SK-N-DZ (cell line): ENCODE measurements around the gene FAM167B. TPM values are rescaled to one million over a fixed set of nuclear protein-coding genes. Genes with fewer than 3 reads are reported as not detected.

Source experiments
- DNase-seq: peaks from one replicate; pipeline ENCODE4 v3.0.0-alpha.2; 2015; ENCODE audit warnings: low spot score
- polyA plus RNA-seq, 2 experiments: library from polyadenylated mRNA; depleted of rRNA; stranded (reverse); fragments of >200 nt; gene quantifications; 2 replicates each; pipeline ENCODE4 v1.2.3, GENCODE V29; 2014

The FAM167B gene
- 0.70 TPM in 1 of 2 replicates, not detected in the other for polyA plus RNA-seq (2014; cell fraction: cytosol; rRNA removed)
- 0.18 TPM in 1 of 2 replicates, not detected in the other for polyA plus RNA-seq (2014; cell fraction: nucleus; rRNA removed)

DNA sequence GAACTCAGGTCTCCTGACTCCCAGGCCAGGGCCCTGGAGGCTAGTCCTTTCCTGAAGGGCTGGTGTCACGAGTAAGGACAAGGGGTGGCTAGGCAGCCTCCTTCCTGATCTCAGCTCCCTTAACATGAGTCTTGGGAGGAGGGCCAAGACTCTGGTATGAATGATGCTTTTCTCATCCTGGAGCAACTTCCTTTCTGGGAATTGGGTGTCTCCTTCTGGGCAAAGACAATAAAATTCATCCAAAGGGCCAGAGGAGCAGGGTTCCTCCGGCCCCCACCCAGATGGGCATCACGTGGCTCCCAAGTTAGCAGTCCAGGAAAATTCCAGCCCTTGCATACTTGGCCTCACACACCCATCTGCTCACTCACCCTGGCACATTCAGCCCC, at the start of gene FAM167B:
Gene FAM167B, plus strand, starts transcription at position 335 of the 386 bp plus-strand sequence. CDS start 200 bp downstream, outside the sequence.
- DNase-seq = no peak

DNA sequence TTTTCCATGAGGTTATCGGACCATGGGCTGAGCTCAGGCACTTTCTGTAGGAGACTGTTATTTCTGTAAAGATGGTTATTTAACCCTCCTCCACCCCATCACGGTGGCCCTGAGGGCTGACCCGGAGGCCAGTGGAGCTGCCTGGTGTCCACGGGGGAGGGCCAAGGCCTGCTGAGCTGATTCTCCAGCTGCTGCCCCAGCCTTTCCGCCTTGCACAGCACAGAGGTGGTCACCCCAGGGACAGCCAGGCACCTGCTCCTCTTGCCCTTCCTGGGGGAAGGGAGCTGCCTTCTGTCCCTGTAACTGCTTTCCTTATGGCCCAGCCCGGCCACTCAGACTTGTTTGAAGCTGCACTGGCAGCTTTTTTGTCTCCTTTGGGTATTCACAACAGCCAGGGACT, 49.2 kb upstream of the FAM167B start:
- no peak for DNase-seq

DNA sequence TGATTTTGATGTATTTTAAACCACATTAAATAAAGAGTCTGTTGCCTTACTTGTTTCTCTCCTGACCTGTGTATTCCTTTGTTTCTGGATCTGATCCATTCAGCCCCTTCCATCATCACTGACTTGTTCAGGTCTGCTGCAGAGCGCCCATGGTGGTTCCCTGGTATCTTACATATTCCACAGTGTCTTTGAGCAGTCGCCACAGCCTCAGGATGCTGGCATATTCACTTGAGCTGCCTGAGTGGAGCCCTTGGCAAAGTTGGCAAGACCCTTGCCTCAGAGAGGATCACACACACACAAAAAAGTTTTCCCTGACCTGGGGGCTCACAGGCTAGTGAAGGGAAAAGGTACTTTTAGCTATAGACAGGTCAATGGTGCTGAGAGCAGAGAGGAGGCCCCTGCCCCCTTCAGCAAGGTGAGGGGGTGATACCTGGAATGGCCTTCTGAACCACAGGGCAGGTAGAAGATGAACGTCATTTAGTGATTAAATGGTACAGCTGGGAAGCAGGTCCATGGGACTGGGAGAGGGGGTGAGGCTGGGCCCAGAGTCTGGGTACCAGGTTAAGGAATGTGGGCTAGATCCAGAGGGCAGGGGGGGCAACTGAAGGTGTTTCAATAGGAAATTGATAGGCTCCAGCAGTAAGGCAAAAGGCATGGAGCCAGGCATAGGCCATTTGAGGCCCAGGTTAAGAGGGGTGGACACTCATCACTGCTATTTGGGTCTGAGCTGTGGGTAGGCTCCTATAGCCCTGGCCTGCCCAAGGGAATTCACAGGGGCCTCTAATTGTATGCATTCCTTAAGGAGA, 48.6 kb upstream of the FAM167B start:
- DNase-seq = no peak

DNA sequence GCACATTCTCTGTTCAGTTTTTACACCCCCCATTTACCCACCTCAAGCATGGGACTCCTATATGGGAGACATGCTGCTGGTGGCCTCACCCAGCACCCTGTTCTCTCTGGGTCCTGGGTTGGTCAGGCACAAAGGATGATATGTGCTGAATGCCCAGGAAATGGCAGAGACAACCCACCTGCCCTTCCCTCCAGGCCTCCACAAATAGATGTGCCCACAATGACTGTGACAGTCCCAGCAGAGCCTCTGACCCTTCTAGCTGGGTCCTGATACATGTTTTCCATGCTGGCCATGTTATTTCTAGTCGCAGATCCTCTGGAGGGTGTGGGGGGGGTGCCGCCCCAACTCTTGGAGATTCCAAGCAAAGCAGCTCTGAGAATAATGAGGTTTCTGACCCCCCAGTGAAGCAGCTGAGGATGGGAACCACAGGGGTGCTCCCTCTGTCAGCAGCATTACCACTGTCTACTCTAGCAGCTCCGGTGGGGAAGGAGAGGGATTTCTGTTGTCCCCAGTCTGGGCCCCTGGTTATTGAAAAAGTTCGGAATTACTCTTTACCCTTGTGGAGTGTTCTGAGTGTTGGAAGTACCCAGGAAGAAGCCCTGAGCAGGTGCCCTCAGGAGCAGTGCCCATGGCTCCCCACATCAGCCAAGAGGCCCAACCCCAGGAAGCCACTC, 47.8 kb upstream of the FAM167B start:
- no peak for DNase-seq

DNA sequence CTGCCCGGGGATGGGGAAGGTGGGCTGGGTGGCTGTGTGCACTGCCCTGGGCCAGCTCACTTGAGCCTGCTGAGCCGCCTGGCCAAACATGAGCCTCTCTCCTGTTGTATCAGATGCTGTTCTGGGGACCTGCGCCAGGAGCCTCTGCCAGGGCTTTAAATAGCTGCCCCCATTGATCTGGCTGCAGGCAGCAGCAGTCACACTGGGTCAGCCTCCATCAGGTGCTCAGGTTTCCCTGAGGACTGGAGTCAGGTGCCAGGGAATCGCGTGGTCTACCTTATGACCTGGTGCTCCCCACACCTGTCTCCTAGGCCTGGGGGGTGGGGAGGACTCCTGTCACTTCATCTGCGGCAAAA, 47.3 kb upstream of the FAM167B start:
- DNase-seq = no peak

DNA sequence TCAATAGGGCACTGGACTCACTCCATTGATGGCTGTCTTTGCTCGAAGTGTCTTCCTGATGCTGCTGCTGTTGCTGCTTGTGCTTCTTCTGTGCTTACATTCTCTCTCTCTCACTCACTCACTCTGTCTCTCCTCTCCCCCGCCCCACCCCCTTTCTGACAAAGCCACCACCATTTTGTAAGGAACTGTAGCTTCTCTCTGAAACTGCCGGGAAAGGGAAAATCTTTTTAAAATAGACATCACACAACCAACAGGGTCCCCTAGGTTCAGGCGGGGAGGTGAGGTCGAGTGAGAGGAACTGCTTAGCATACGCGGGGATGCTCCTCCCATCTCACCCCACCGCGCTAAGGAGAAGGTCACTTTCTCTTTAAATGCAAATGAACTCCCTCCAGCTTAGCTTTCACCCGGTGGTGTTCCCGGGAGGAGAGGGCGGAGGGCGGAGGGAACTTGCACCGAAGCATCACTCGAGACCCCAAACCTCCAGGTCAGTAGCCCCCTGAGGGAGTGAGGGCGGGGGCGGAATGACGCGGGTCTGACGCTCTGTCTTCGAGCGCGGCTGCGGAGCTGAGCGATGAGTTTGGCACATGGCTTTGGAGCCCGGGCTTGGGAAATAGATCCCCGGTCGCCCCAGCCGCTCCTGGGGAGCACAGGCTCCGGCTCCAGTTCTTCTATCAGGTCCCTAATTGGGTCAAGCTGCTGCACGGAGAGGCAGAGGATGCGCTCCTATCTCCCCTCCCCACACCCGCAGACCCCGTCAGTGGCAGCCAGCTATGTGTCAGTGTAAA, 46.6 kb upstream of the FAM167B start, which contains the start of gene CCDC28B:
Gene CCDC28B, plus strand, starts transcription at position 370 of the 785 bp plus-strand sequence. CDS start 1,341 bp downstream, outside the sequence.
- DNase-seq = peak; percentile 84

DNA sequence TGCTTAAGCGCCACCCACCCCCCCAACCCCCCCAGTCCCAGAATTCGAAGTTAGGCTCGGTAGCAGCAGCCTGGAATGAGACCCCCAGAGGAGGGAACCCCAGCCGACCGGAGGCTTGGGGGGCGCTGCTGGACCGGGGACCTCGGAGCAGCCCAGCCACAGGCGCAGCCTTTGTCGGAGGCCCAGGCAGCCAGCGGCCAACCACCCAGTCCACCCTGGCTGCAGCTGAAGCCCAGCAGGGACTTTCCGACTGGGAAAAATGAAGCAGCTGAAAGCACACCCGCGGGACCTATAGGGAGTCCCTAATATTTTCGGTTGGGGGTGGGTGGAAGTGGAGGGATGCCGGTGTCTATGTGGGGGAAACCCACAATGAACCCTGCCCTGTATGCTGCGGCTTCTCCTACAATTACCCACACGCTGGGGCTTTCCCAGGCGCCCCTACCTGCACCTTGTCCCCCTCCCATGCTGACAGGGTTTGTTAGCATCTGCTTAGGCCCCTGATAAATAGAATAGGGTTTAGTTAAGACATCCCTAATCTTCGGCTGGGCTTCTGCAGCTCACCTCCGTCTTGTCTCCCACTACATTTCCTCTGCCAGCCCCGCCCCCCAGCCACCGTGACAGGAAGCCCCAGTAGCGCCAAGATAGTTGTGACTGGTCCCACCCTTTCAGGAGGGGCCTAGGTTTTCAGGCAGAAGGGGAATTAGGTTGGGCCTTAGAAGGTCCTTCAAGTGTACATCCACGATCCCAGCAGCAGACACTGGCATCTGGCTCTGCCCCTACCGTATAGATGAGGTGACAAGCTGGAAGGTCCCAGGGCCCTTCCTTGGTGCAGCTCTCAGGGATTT, 45.8 kb upstream of the FAM167B start:
- DNase-seq = peak; percentile 32

DNA sequence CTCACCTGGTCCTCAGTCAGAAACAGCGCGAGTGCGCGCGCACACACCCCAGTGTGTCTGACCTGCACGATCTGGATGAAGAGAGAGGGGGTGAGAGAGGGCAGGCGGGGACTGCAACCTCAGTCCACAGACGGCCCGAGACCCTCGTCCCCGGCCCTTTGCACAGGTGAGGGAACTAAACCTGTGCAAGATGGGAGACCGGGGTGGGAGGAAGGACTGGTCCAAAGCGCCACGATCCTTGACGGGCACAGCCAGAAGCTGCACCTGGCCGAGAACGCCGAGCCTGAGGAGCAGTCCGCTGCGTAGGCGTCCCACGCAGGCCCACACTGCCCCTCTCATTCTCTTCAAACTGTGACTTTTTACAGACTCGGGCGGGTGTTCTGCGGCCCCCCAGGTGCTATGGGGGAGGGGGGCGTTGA, 42.1 kb upstream of the FAM167B start:
- no peak for DNase-seq

DNA sequence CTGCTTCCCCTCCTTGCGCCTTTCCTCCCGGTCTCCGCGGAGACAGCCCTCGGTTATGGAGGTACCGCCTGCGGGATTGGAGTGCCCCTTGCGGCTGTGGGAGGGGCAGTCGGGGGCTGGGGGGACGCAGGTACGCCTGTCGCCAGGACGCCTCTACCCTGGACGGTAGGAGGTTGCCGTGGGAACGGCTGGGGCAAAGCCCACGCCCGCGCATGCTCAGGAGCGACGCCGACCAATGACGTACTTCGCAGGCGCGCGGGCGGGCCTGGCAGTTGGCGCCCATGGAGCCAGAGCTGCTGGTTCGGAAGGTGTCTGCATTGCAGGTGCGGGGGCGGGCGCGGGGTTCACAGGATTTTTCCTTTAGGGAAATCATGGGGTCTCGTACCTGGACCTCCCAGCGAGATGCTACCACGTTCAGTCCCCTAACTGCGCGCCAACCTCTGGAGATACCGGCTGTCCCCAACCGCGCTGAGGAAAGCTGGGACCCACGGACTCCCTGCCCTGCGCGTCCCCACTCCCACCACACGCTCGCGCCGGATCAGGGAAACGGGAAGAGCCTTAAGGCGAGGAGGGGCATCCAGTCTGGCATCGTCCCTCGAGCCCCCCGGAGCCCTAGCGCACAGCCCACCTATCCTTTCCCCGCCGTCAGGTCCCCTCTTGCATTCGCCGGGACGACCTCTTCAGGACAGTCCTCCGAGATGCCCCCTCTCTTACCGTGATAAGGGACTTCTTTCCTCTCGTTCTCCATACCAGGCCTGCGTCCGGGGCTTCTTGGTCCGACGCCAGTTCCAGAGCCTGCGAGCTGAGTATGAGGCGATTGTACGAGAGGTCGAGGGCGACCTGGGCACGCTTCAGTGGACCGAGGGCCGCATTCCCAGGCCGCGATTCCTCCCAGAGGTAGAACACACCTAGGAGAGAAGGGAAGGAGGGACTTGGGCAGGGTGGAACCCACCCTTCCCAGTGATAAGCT, 41.3 kb upstream of the FAM167B start, which contains the start of gene IQCC:
Gene IQCC, plus strand, starts transcription at position 271 of the 970 bp plus-strand sequence. Its CDS starts 11 bp downstream, at position 282.
- DNase-seq = peak; percentile 84

DNA sequence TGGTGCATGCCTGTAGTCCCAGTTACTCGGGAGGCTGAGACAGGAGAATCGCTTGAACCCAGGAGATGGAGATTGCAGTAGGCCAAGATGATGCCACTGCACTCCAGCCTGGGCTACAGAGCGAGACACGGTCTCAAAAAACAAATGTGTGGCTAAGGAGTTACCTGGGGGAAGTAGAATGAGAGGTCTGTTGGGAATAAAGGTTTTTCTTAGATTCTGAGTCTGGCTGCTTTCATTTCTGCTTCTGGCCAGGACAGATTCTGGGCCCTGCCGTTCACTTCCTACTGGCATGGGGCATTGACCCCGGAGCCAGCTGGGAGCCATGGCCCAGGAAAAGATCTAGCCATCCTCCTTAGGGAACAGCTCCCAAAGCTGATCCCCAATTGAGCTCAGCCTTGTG, 38.6 kb upstream of the FAM167B start:
- DNase-seq = no peak

DNA sequence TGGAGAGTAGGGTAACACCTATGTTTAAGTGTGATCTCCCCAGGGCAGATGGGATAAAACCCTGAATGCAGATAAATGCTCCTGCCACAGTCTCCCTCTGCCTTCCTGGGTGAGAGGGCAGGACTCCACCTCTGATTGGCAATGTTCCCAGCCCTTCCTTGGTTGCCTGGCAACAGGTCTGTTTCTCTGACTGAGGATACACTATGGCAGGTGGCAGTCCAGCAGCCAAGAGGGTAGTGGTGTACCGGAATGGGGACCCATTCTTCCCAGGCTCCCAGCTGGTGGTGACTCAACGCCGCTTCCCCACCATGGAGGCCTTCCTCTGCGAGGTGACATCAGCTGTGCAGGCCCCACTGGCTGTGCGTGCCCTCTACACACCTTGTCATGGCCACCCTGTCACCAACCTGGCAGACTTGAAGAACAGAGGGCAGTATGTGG, 38.1 kb upstream of the FAM167B start, which contains the start of gene DCDC2B:
Gene DCDC2B, plus strand, starts transcription at position 199 of the 438 bp plus-strand sequence. Its CDS starts 5 bp downstream, at position 204.
- DNase-seq = no peak

DNA sequence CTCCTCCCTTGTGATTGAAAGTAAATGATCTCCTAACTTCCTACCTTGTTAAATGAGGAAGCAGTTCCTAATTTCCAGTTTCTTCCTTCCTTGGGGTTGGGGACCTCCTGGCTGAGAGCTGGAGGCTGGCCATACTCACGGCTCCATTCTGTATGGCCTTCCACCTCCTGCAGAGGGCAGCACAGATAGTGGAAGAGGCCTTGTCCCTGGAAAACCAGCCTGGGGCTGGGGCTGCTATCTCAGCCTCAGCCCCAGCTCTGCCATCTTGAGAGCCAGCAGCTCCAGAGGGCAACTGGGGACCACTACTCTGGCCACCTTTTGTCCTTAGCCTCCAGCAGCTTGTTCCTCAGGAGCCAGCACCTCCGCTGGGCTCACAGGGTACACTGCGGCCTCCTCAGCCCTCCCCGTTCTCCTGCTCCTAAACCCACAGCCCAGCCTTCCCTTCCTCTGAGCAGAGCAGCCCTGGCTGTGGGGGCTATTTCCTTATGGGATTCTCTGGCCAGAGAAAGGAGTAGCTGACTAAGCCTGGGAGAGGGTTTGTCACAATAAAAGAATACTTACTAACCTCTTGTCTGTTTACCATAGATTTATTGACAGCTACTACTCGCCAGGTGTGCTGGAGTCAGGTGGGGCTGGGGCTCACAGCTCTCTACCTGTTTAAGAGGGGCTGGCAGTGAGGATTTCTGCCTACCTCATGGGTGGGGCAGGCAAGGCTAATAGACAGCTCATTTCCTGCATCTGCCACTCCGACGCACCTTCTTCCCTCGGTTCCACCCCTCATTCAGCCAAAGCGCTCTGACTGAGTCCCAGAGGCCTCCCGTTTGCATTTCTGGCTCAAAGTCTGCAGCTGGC, 31.2 kb upstream of the FAM167B start:
- DNase-seq = peak; percentile 49

DNA sequence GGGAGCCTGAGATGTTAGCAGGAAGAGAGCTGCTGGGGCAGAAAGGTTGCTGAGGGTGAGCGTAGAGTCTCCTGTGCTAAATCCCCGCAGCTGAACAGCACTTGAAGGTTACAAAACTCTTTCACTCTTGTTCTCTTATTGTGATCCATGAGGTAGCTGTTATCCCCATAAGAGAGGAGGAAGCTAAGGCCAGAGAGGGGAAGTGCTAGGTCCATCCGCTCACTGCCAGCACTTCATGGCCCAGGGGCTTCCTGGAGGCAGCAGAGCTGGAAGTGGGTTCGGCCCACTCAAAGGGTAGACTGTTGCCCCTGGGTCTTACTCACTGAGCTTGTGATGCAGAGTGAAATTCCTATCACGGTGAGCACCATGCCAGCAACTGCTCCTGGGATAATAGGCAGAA, 30.5 kb upstream of the FAM167B start:
- no peak for DNase-seq

DNA sequence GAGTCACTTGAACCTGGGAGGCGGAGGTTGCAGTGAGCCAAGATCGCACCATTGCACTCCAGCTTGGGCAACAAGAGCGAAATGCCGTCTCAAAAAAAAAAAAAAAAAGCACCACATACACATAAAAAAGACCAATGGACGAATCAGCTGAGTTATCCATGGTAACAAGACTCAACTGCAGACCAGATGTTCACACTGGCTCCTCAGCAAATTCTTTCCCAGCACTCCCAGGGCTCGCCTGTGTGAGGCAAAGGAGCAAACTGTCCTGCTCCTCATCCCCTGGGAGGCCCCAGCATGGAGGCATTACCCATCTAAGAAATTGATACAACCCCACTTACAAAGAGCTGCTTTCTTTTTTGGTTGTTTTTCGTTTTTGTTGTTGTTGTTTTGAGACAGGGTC, 28.0 kb upstream of the FAM167B start:
- DNase-seq = no peak

DNA sequence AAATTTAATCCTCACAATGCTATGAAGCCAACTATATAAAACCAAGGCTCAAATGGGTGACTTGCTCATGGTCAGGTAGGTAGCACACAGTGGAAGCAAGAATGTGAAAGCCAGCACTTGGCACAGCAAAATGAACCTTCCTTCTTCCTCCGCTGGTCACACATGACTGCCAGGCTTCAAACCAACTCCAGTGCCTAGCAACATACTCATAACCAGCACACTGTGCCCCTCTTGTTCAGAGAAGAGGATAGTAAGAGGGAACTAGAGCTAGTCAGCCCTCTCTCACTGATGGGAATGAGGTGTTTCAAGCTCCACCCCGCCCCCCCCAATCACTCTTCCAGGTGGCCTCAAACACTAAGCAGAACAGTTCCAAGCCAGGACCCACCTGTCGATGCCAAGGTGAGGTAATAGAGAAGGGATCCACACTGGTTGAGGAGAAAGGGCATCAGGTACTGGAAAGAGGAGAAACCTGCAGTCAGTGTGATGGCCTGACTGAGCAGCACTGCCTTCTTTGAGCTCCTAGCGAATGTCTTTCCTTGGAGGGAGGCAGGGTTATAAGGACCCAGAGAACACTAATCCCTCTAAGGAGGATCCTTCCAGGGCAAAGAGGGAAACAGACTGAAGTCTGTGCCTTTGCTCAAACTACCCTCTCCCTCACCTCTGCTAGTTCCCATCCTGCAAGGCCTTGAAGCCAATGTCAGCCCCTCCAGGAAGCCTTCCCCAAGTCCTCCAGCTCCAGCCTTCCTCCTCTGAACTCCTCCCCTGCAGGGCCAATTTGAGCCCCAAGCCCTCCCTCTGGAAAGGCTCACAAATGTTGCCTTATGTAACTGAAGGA, 26.1 kb upstream of the FAM167B start:
- DNase-seq = no peak

DNA sequence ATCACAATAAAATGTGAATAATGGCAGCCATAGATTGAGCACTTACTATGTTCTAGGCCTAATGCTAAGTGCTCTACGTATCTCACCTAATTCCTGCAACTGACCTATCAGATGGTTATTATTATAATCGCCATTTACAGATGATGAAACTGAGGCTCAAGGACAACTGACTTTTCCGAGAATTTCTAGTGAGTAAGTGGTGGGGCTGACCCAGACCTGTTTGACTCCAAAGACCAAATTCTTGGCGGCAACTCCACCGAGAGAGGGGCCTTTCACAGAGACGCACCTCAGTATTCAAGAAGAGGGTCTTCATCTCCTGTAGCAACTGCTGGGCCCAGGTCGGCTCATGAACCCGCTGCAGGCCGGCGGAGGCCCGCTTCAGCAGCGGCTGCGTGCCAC, 25.4 kb upstream of the FAM167B start:
- no peak for DNase-seq

DNA sequence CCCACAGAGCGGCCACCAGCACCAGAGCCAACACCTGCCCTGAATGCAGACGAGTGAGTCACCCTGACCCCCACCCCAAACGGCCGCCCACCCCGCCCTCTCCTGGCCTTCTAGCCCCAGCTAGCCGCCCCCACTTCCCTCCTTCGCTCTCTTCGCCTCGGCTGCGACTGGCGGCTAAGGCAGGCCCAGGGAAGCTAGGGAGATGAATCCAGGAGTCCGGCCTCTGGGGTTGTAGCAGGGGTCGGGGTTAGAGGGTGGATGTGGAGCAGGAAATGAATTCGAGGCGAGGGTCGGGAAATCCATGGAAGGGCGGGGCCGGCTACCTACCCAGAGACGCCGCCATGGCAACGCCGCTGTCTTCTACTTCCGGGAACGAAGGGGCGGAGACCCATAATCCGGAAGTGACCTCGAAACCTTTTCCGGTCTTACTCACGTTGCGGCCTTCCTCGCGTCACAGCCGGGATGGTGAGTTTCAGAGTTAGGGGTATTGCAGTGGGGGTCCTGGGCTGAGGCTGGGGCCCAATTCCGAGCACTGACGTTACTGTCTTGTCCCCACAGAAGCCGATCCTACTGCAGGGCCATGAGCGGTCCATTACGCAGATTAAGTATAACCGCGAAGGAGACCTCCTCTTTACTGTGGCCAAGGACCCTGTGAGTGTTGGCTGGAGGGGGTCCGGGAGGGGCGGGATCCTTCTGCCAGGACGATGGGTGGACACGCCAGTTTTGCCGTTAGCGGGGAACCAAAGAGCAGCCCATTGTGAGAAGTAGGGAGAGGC, 24.9 kb upstream of the FAM167B start, which contains the start of the genes EIF3I and TMEM234:
Gene EIF3I, plus strand, starts transcription at position 428 of the 776 bp plus-strand sequence. Its CDS starts 35 bp downstream, at position 463.
Gene TMEM234, minus strand, starts transcription at position 374 of the 776 bp plus-strand sequence. Its CDS starts 31 bp downstream, at position 343.
- peak; percentile 89 for DNase-seq
